GM19438 (cell line): ENCODE data around the gene RHOJ.
"Not testable (repeated sequence)": the region's sequence is repeated elsewhere in the genome, so short reads cannot be mapped to it uniquely, and the experiment has no call there.

Experiments
- ATAC-seq: cut with Tn5 transposase; IDR thresholded peaks from one replicate; pipeline ENCODE4 v1.9.1; 2021; ENCODE audit warnings: low read depth; ENCODE audit not compliant: unreplicated experiment

The RHOJ gene

GRCh38 chr14:63295231-63295685, 91.0 kb downstream of the RHOJ start:
- no peak for ATAC-seq

- ATAC-seq, result no peak
Observed at GRCh38 chr14:63296060-63296563, 91.9 kb downstream of the RHOJ start.

- ATAC-seq, result no peak
Observed at GRCh38 chr14:63297372-63298063, 93.3 kb downstream of the RHOJ start.

GRCh38 chr14:63299351-63300110, 95.3 kb downstream of the RHOJ start:
- no peak for ATAC-seq

- no peak for ATAC-seq
Observed at GRCh38 chr14:63300854-63301253, 96.6 kb downstream of the RHOJ start.

- no peak for ATAC-seq
Observed at GRCh38 chr14:63301891-63302534, 97.8 kb downstream of the RHOJ start.

- not testable (repeated sequence) for ATAC-seq
Observed at GRCh38 chr14:63304429-63304828, 100.2 kb downstream of the RHOJ start.

GRCh38 chr14:63308723-63309317, 104.6 kb downstream of the RHOJ start:
- no peak for ATAC-seq

GRCh38 chr14:63318835-63319234, 114.6 kb downstream of the RHOJ start, which contains the start of gene GPHB5:
Gene GPHB5 (minus strand): TSS chr14:63318935. CDS start chr14:63317849, 1,086 bp downstream.
- no peak for ATAC-seq

- ATAC-seq, result no peak
Observed at GRCh38 chr14:63322472-63322871, 118.2 kb downstream of the RHOJ start.

GRCh38 chr14:63322897-63323573, 118.8 kb downstream of the RHOJ start:
- no peak for ATAC-seq

GRCh38 chr14:63326840-63327239, 122.6 kb downstream of the RHOJ start:
- no peak for ATAC-seq

GRCh38 chr14:63328787-63329737, 124.8 kb downstream of the RHOJ start:
- ATAC-seq, result no peak

- no peak for ATAC-seq
Observed at GRCh38 chr14:63342371-63342770, 138.1 kb downstream of the RHOJ start.
